Psoas muscle (tissue), 8 donors: ENCODE results near the gene ULBP2. TPM values are rescaled to one million over a fixed set of nuclear protein-coding genes. Genes with fewer than 3 reads are reported as not detected.
"Not testable (repeated sequence)": the region's sequence is repeated elsewhere in the genome, so short reads cannot be mapped to it uniquely, and the experiment has no call there.

Source experiments
- ATAC-seq, 4 donors: fragments of 200-7000 bp; cut with Tn5 transposase; one replicate each; pipeline ENCODE4 v1.9.1; 2020; ENCODE audit warnings: moderate library complexity in 3 of 4, mild to moderate bottlenecking in 2 of 4
- DNase-seq, 2 donors: peaks; one replicate each; pipeline ENCODE4 v3.0.0-alpha.2; 2020
- H3K27ac ChIP-seq: fragments of 200-600 bp; one replicate; pipeline ENCODE4 v1.8.0; 2022
- H3K27me3 ChIP-seq, 3 donors: fragments of 200-600 bp in 1 of 3; one replicate each; pipeline versions ENCODE4 v1.6.1 to v1.8.0; 2013 to 2022; ENCODE audit warnings: low read length in 2 of 3, mild to moderate bottlenecking in 2 of 3, moderate library complexity in 1 of 3; ENCODE audit not compliant: insufficient read depth in 3 of 3
- H3K36me3 ChIP-seq, 2 donors: fragments of 200-600 bp in 1 of 2; one replicate each; pipeline versions ENCODE4 v1.6.1 to v1.8.0; 2013 to 2022; ENCODE audit warnings: low read depth in 1 of 2, mild to moderate bottlenecking in 1 of 2, moderate library complexity in 1 of 2; ENCODE audit not compliant: insufficient read depth in 1 of 2
- H3K4me1 ChIP-seq: fragments of 200-600 bp; one replicate; pipeline ENCODE4 v1.8.0; 2022
- H3K4me3 ChIP-seq: fragments of 200-600 bp; one replicate; pipeline ENCODE4 v1.8.0; 2022; ENCODE audit warnings: mild to moderate bottlenecking
- H3K9me3 ChIP-seq: fragments of 200-600 bp; one replicate; pipeline ENCODE4 v1.8.0; 2022
- CTCF ChIP-seq: fragments of 200-600 bp; IDR thresholded peaks from one replicate; pipeline ENCODE4 v1.8.0; 2022; ENCODE audit warnings: antibody characterized with exemption
- WGBS, 3 donors: extraction: QIAGEN DNeasy Blood & Tissue Kit; methylation state at CpG; one replicate each; pipeline versions ENCODE4 v1.1.6 to v1.1.7; 2013; 5-methylcytosine and 5-hydroxymethylcytosine counted together
- intact Hi-C, 2 donors: fragments of 100-400 bp; cut with DNase I; formaldehyde crosslinking; loops; one replicate each; pipeline versions ENCODE4 v1.11.0 to v1.14.2; 2022
- polyA plus RNA-seq, 3 donors: library from polyadenylated mRNA; stranded (reverse); fragments of 200-250 nt; gene quantifications; one replicate each; pipeline ENCODE4 v1.2.3, GENCODE V29; 2013
- total RNA-seq, 4 donors: library from RNA; stranded (reverse); fragmentation: NEBNext Ultra II Directional in 2 of 4; extraction: Animal tissue kit (Norgen Biotek cat#: 25700) in 2 of 4; gene quantifications; one replicate each; pipeline versions ENCODE4 v1.2.1 to v1.2.4, GENCODE V29; 2021 to 2023
- donor health status: healthy with polysubstance abuse.
- donor health status: DM: no; HTN: no; CAD: no; lungs with moderate emphysema.
- donor health status: Bipolar disorder and iron deficiency.
- donor health status: healthy.
- donor health status: DM: yes; HTN: yes; CAD: no.
- donor health status: DM: no; HTN: no; CAD: no.
- donor health status: DM: no; HTN: no; CAD: no.
- donor health status: DM: yes; HTN: yes; CAD: no.

ULBP2 gene
- total and polyA plus RNA-seq, 7 donors = 0.17 to 0.81 (median 0.64) TPM; not detected in 1

- H3K27ac ChIP-seq = no peak overlapping the region
- no peak overlapping the region for H3K4me3 ChIP-seq
- ATAC-seq (no peak), DNase-seq (no peak)
- no peaks in the 10 kb centered on the region for H3K36me3 ChIP-seq
- no peaks in the 10 kb centered on the region for H3K4me1 ChIP-seq
- H3K9me3 ChIP-seq = no peaks in the 10 kb centered on the region
- TF ChIP-seq CTCF = no peak
- 97 to 100% (median 99%) methylated on average over 4 of the region's 4 CpGs for WGBS, 3 donors
- intact Hi-C loops = no loop called here
- H3K27me3 ChIP-seq = no peaks in the 10 kb centered on the region
Observed at GRCh38 chr6:149906405-149906804, 35.4 kb upstream of the ULBP2 start.

- DNase-seq = no peak
- H3K36me3 ChIP-seq = no peaks in the 10 kb centered on the region
- no peak overlapping the region for H3K27ac ChIP-seq
- no peak for TF ChIP-seq CTCF
- no peaks in the 10 kb centered on the region for H3K27me3 ChIP-seq
- H3K4me1 ChIP-seq = no peaks in the 10 kb centered on the region
- 93 to 100% (median 96%) methylated on average over 2 of the region's 2 CpGs for WGBS, 3 donors
- no peaks in the 10 kb centered on the region for H3K9me3 ChIP-seq
- intact Hi-C loops = no loop called here
- no peak for ATAC-seq
- no peak overlapping the region for H3K4me3 ChIP-seq
Observed at GRCh38 chr6:149907317-149907716, 34.5 kb upstream of the ULBP2 start.

GRCh38 chr6:149908480-149908879 lies 33.3 kb upstream of the ULBP2 start:
- ATAC-seq = not testable (repeated sequence)

GRCh38 chr6:149909701-149910470 lies 31.9 kb upstream of the ULBP2 start:
- 92 to 93% (median 93%) methylated on average over 8 to 9 of the region's 9 CpGs for WGBS, 3 donors
- ATAC-seq = no peak
- no peak for TF ChIP-seq CTCF

More at GRCh38 chr6:149908480-149908879, 33.3 kb upstream of the ULBP2 start:
- DNase-seq, H3K4me3 ChIP-seq, H3K9me3 ChIP-seq, H3K27me3 ChIP-seq, H3K4me1 ChIP-seq, intact Hi-C loops, H3K36me3 ChIP-seq, H3K27ac ChIP-seq: not testable (repeated sequence)
- 83 to 90% (median 85%) methylated on average over 4 of the region's 4 CpGs for WGBS, 3 donors

GRCh38 chr6:149910721-149911151 lies 31.1 kb upstream of the ULBP2 start:
- no peak overlapping the region for H3K27ac ChIP-seq
- no peaks in the 10 kb centered on the region for H3K36me3 ChIP-seq
- H3K27me3 ChIP-seq = no peaks in the 10 kb centered on the region
- no peak for TF ChIP-seq CTCF
- no peak overlapping the region for H3K4me3 ChIP-seq
- intact Hi-C loops = no loop called here
- DNase-seq = peak in 1 of 2 donors; percentile 15
- H3K4me1 ChIP-seq = no peaks in the 10 kb centered on the region
- no peak for ATAC-seq
- no peaks in the 10 kb centered on the region for H3K9me3 ChIP-seq
- 95 to 96% (median 95%) methylated on average over 23 of the region's 23 CpGs for WGBS, 3 donors

More at GRCh38 chr6:149909701-149910470, 31.9 kb upstream of the ULBP2 start:
- Histone ChIP-seq H3K27me3 (no peaks in the 10 kb centered on the region), H3K4me1 (no peaks in the 10 kb centered on the region), H3K4me3 (no peak overlapping the region), H3K27ac (no peak overlapping the region), H3K36me3 (no peaks in the 10 kb centered on the region), H3K9me3 (no peaks in the 10 kb centered on the region)
- DNase-seq = no peak
- intact Hi-C loops = no loop called here

GRCh38 chr6:149912680-149913079 lies 29.1 kb upstream of the ULBP2 start:
- DNase-seq, H3K4me1 ChIP-seq, H3K9me3 ChIP-seq, intact Hi-C loops, H3K27me3 ChIP-seq, H3K27ac ChIP-seq, H3K4me3 ChIP-seq, H3K36me3 ChIP-seq, ATAC-seq: not testable (repeated sequence)
- 80 to 89% (median 87%) methylated on average over 3 of the region's 3 CpGs for WGBS, 3 donors
